Activated CD8-positive, alpha-beta memory T cell treated with anti-CD3 and anti-CD28 coated beads, Interleukin-2, amount 50 U/mL, for 48 hours (primary cell): Measurements from ENCODE around the gene AVPR2.

Experiments
- DNase-seq: peaks from one replicate; pipeline ENCODE4 v3.0.0-alpha.2; 2020

The AVPR2 gene

DNA sequence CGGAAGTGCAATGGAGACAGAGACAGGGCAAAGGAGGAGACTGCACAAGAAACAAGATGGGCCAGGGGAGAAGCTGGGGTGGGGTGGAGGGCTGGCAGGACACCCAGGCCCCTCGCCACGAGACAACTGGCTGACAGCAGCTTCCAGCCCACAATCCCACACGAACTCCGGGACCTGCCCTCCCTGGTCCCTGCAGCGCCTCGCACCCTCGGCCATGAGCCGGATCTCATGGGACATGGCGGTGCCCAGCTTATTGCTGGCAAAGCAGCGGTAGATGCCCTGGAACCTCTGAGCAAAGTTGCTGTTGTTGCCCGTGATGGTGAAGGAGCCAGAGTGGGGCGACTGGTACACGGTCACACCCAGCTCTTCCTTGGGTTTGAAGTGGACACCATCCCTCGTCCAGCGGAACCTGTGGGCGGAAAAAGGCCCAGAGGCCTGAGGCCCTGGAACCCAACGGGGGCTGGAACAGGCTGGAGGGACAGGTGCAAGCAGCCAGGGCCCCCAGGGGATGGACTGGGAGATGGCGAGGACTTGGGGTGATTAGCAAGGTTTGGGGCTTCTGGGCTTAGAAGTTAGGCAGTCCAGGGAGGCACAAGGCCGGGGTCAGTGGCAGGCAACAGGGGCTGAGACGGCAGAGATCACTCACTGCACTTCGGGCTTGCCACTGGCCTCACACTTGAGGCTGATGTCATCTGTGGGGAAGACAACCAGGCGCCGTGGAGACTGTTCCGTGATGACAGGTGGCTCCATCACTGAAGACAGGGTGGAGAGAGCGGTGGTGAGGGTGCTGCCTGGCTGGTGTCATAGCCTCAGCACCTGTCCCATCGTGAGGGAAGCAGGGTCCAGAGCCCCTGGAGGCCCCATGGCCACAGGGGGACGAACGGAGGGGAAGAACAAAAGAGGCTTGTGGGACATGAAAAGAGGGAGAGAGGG is 32.3 kb upstream of the AVPR2 start:
- DNase-seq: no peak

GRCh38 chrX:153873282-153874084 is 31.0 kb upstream of the AVPR2 start:
- DNase-seq: no peak

DNA sequence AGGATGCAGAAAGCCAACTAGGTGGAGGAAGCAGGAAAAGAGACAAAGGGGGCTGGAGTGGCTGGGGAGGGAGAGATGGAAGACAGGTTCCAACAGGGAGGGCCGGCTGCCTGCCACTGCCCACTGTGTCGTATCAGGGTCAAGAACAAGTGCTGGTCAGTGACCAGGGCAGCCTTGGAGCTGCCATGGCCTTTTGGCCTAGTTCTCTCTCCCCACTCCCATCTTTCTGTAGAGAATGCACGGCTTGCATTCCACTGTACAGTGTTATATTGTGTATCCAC is 30.4 kb upstream of the AVPR2 start:
- no peak for DNase-seq

DNA sequence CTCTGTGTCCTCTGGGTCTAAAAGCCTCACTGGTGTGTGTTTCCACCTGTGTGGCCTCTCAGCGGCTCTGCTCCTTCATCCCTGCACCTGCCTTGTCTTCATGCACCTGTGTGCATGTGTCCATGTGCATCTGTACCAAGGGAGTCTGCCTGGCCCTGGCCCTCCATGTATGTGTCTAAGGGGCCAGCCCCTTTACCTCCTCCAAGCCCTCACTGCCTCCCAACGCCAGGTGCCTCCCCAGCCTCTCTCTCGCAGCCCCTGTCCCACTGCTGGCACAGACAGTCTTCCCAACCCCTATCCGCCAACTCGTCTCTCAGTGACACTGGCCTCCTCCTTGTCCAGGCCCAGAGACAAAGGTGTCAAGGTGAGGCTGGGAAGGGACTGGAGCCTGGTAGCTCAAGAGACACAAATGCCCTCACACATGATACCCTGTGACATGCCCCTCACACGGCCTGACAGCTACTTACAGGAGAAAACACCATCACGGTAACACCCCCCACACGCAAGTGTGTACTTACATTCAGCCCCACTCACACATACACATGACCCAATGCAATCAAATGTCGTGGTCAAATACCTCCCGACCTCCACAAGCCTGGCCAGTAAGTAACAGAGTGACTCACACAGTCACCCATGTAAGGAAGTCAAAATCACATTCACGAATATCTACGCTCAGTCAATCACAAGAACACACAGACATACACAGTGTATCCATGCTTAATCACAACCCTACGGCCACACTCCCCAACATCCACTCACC is 29.9 kb upstream of the AVPR2 start:
- DNase-seq: no peak

- peak; percentile 90 for DNase-seq
Observed at GRCh38 chrX:153875391-153876111, 28.9 kb upstream of the AVPR2 start.

- no peak for DNase-seq
Observed at GRCh38 chrX:153876112-153876491, 28.4 kb upstream of the AVPR2 start.

DNA sequence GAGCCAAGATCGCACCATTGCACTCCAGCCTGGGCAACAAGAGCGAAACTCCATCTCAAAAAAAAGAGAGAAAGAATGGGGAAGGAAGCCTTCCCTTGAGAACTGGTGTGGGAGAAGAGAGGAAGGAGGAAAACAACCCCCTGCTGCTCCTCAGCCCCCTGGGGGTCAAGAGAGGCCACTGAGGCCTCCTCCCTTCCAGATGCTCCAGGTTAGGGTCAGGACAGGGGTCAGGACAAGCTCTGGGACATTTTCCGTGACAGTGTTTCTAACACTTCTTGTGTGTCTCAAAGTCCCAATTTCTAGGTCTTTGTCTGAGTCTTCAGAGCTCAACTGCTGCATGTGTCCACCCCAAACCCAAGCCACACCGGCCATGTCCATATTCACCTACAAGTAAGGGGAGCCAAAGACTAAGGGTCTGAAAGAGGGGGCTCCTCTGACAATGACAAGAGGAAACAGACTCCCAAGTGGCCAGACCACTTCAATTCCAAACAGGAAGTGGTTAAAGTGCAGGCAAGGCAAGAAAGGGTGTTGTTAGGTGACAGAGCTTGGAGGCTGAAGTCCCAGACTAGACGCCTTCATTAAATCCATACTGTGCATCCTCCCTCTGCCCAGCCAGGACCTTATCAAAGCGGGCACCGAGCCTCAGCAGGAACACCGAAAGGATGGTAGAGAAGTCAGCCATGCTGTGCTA is 26.8 kb upstream of the AVPR2 start:
- no peak for DNase-seq

GRCh38 chrX:153878345-153878744 is 26.1 kb upstream of the AVPR2 start:
- no peak for DNase-seq

DNA sequence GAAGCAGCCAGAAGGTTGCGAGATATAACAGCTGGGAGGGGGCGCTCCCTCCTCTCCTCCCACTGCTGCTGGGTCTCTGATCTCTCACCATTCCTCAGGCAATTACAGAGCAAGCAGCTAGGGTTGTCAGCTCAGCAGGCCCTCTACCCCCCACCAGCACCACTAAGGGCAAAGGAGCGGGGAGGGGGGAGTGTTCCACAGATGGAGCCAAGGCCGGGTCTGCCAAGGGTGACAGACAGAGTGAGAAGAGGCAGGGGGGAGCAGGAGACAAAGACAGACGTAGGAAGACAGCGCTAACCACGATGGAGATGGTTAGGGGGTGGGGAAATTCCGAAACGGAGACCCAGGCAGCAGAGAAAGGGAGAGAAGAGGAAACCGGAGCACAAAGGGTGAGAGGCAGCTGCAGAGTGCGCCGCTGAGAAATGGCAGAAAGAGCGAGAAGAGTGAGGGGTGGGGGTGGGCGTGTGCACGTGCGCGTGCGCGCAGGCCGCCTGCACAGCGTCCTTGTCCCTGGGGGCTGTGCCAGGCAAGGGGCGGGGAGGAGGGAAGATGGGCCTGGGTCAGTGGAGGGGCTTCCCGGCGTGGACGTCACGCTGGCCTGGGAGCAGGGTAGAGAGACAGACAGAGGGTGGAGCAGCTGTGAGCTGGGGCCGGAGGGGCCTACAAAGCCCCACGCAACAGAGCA is 25.4 kb upstream of the AVPR2 start:
- DNase-seq: no peak

GRCh38 chrX:153879741-153880439 is 24.6 kb upstream of the AVPR2 start:
- no peak for DNase-seq

GRCh38 chrX:153880440-153880815 is 24.0 kb upstream of the AVPR2 start:
- DNase-seq: no peak

- DNase-seq: no peak
Observed at GRCh38 chrX:153881281-153881680, 23.2 kb upstream of the AVPR2 start.

GRCh38 chrX:153882086-153882498 is 22.4 kb upstream of the AVPR2 start:
- DNase-seq: no peak

GRCh38 chrX:153882557-153882956 is 21.9 kb upstream of the AVPR2 start:
- no peak for DNase-seq

- no peak for DNase-seq
Observed at GRCh38 chrX:153883163-153883843, 21.2 kb upstream of the AVPR2 start.

DNA sequence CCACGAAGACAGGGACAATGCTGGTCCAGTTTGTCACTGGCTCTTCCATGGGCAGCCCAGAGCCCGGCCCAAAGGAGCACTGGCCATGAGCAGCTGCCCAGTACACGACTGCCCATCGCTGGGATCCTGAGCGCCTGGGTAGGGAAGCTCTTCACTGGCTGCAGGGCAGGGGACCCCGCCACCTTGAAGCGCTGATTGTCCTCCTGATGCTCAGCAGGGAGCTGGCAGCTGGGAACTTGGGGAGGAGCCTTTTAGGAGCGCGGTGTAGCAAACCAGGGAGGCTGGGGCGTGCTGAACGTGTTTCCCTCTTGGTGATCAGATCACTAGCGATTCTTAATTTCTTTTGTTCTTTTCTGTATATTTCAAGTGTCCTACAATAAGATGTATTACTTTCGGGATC is 20.3 kb upstream of the AVPR2 start:
- no peak for DNase-seq

DNA sequence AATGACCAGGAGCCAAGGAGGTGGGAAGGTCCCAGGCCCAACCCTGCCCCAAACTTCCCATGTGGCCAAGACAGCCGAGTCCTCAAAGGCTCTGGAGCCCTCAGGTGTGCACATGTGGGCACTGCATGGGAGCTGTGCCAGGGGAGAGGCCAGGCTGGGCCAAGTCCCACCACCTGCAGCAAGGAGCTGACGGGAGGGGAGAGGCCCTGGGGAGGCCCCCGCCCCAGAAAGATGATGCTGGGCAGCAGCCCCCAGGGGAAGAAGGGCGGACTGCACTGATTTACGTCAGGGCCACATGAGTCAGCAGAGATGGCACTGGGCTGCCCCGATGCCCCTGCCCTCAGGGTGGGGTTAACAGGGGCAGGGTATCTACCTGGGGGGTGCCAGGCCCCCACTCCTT is 19.9 kb upstream of the AVPR2 start:
- DNase-seq: no peak

- no peak for DNase-seq
Observed at GRCh38 chrX:153885208-153885787, 19.2 kb upstream of the AVPR2 start.

- DNase-seq: no peak
Observed at GRCh38 chrX:153885968-153886903, 18.2 kb upstream of the AVPR2 start, which contains the start of gene L1CAM. Gene L1CAM, minus strand, starts transcription at chrX:153886173. Its CDS starts 10,337 bp downstream, at chrX:153875836.
